Measurements from ENCODE around the gene DNAJB14. TPM values are rescaled to one million over a fixed set of nuclear protein-coding genes. Genes with fewer than 3 reads are reported as not detected.

Gene DNAJB14
- polyA plus RNA-seq, 1 experiment, result 21.3 TPM

DNA sequence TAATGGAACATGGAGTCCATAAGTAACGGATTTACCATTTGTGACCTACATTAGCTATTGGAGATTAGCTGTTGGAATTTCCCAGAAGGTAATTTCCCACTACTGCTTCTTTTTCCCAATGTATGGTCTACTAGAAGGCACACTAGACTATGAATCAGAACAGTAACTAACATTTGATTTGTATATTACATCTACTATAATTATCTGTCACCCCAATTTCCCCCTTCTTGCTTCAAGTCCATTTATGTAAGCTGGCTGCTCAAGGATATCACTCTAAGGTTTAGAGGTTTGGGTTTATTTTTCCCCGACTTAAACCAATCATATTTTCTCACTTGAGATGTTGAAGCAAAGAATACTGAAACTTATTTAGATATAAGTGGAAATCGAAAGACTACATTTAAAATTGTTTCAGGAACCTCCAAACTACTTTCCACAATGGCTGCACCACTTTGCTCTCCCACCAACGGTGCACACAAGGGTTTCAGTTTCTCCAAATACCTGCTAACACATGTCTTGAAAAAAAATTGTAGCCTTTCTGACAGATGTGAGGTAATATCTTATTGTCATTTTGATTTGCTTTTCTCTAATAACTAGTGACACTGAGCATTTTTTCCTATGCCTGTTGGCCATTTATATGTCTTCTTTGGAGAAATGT lies 37.0 kb upstream of the DNAJB14 start:
- CTCF ChIA-PET, result interaction anchor here (2.6 kb wide), 1 partner anchor 15 kb away, joined by 11 read pairs; no protein-coding TSS in a partner anchor
- Histone ChIP-seq H3K27ac (ENCODE audit: low read depth, low read length) (no peak overlapping the region), H3K4me3 (ENCODE audit: low read depth, low read length) (no peak overlapping the region), H3K27me3 (ENCODE audit: control insufficient read depth, insufficient read depth, low read length) (no peaks in the 10 kb centered on the region), H3K9me3 (ENCODE audit: control insufficient read depth, insufficient read depth, low read length) (no peaks in the 10 kb centered on the region)
- DNase-seq (ENCODE audit: low read depth, low spot score), result no peak
- POLR2A ChIA-PET, result no interaction called here
- no peak for TF ChIP-seq CTCF (IDR thresholded peaks at IDR 0.05; ENCODE audit: low read depth, low read length)

- Histone ChIP-seq H3K27me3 (ENCODE audit: control insufficient read depth, insufficient read depth, low read length) (no peaks in the 10 kb centered on the region), H3K4me3 (ENCODE audit: low read depth, low read length) (no peak overlapping the region), H3K27ac (ENCODE audit: low read depth, low read length) (no peak overlapping the region), H3K9me3 (ENCODE audit: control insufficient read depth, insufficient read depth, low read length) (no peaks in the 10 kb centered on the region)
- no peak for DNase-seq (ENCODE audit: low read depth, low spot score)
- TF ChIP-seq CTCF (IDR thresholded peaks at IDR 0.05; ENCODE audit: low read depth, low read length), result no peak
- CTCF ChIA-PET, result interaction anchor here (0.6 to 1.0 kb wide), 3 partner anchors 17 to 116 kb away, joined by 3 to 4 read pairs (median 4); no protein-coding TSS in a partner anchor
- POLR2A ChIA-PET, result interaction anchor here (0.8 kb wide), 1 partner anchor 13 kb away, joined by 3 read pairs; no protein-coding TSS in a partner anchor
Observed at GRCh38 chr4:99979872-99980271, 33.5 kb upstream of the DNAJB14 start.

DNA sequence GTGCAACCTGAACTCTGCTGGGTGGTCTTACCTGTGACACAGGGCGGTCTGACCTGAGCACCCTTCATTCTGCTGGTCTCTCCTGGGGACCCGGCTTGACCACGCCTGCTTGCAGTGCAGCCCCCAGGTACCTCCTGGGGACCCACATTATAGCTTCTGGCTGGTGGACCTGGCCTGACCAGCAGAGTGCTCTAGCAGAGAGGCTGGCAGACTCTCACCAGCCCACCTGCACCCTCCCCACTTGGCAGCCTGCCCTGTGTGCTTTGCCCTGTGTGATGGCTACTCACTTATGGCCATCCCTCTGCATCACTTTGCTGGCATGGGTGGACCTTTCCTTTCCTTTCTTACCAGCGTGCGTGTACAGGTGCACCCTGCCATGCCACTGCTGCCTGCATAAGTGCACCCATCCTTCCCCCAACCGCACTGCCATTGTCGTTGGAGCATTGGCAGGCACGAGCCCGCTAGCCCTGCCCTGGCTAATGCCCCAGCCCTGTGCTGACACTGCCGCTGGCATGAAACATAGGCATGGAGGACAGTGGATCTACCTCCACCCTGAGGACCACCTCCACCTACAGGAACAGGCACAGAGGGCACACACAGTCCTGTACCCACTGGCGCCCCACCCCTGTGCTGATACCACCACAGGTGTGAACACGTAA lies 25.2 kb upstream of the DNAJB14 start:
- no peak for TF ChIP-seq CTCF (IDR thresholded peaks at IDR 0.05; ENCODE audit: low read depth, low read length)
- CTCF ChIA-PET, result interaction anchor here (0.8 to 1.1 kb wide), 2 partner anchors 23 to 26 kb away, joined by 3 read pairs; no protein-coding TSS in a partner anchor

GRCh38 chr4:99968330-99968729 lies 21.9 kb upstream of the DNAJB14 start:
- H3K27me3 ChIP-seq (ENCODE audit: control insufficient read depth, insufficient read depth, low read length), result no peaks in the 10 kb centered on the region
- CTCF ChIA-PET, result interaction anchor here (1.0 kb wide), 2 partner anchors 20 to 30 kb away, joined by 5 to 8 read pairs; no protein-coding TSS in a partner anchor
- no peaks in the 10 kb centered on the region; the same call in 1 of the 2 replicates for H3K9me3 ChIP-seq (ENCODE audit: control insufficient read depth, insufficient read depth, low read length)
- peak overlapping the region; percentile 88 for H3K27ac ChIP-seq (ENCODE audit: low read depth, low read length)
- peak; percentile 76 for DNase-seq (ENCODE audit: low read depth, low spot score)
- no peak overlapping the region for H3K4me3 ChIP-seq (ENCODE audit: low read depth, low read length)
- POLR2A ChIA-PET, result interaction anchor here (0.6 to 1.1 kb wide), 4 partner anchors 18 to 29 kb away, joined by 3 to 15 read pairs (median 5); partner anchors contain the start of genes DNAJB14 and H2AZ1
- no peak for TF ChIP-seq CTCF (IDR thresholded peaks at IDR 0.05; ENCODE audit: low read depth, low read length)

More for the DNA sequence above, 25.2 kb upstream of the DNAJB14 start:
- Histone ChIP-seq H3K27me3 (ENCODE audit: control insufficient read depth, insufficient read depth, low read length) (no peaks in the 10 kb centered on the region), H3K27ac (ENCODE audit: low read depth, low read length) (no peak overlapping the region), H3K4me3 (ENCODE audit: low read depth, low read length) (no peak overlapping the region), H3K9me3 (ENCODE audit: control insufficient read depth, insufficient read depth, low read length) (no peaks in the 10 kb centered on the region; the same call in 1 of the 2 replicates)
- POLR2A ChIA-PET, result no interaction called here
- no peak for DNase-seq (ENCODE audit: low read depth, low spot score)
